Mammary epithelial cell (primary cell): ENCODE data around the gene SLC45A2.

Experiments used
- CTCF ChIP-seq, 2 donors: IDR thresholded peaks in 1 of 2; conservative IDR thresholded peaks in 1 of 2; 2 replicates each; pipeline ENCODE4 v1.5.1; 2011 to 2012; ENCODE audit warnings: inconsistent platforms in 2 of 2, low read length in 2 of 2, mild to moderate bottlenecking in 2 of 2, control low read depth in 1 of 2, low read depth in 1 of 2; ENCODE audit not compliant: insufficient read depth in 1 of 2; ENCODE audit errors: extremely low read depth in 1 of 2
- EZH2 ChIP-seq: IDR thresholded peaks from 2 replicates; pipeline ENCODE4 v1.6.1; 2012; ENCODE audit warnings: low read length, inconsistent platforms, borderline replicate concordance

- TF ChIP-seq CTCF (conservative IDR thresholded peaks at IDR 0.05 in 1 of 2, IDR thresholded peaks at IDR 0.05 in 1 of 2; ENCODE audit: extremely low read depth in 1 of 2, insufficient read depth in 1 of 2, low read depth in 1 of 2, low read length in 2 of 2) (no peak), EZH2 (no peak)
Observed at GRCh38 chr5:33984178-33984577, 315 bp downstream of the SLC45A2 start.
